Duodenal mucosa (tissue), 2 donors: ENCODE results near the gene HOOK2.
A peak's percentile ranks its signal among the peaks of the same experiment; 100 is the strongest.
"Not testable (repeated sequence)": the region's sequence is repeated elsewhere in the genome, so short reads cannot be mapped to it uniquely, and the experiment has no call there.

Source experiments
- H3K27ac ChIP-seq: one replicate; pipeline ENCODE4 v1.7.0; 2013; ENCODE audit warnings: low read depth, low read length
- H3K27me3 ChIP-seq, 2 donors: one replicate each; pipeline ENCODE4 v1.7.0; 2013; ENCODE audit warnings: low read length in 2 of 2, control low read depth in 1 of 2; ENCODE audit not compliant: insufficient read depth in 2 of 2, control insufficient read depth in 1 of 2
- H3K36me3 ChIP-seq, 2 donors: one replicate each; pipeline ENCODE4 v1.7.0; 2013; ENCODE audit warnings: low read length in 2 of 2, control low read depth in 1 of 2; ENCODE audit not compliant: insufficient read depth in 2 of 2, control insufficient read depth in 1 of 2
- H3K4me1 ChIP-seq, 2 donors: one replicate each; pipeline ENCODE4 v1.7.0; 2013; ENCODE audit warnings: low read length in 2 of 2, control low read depth in 1 of 2; ENCODE audit not compliant: insufficient read depth in 2 of 2, control insufficient read depth in 1 of 2
- H3K4me3 ChIP-seq, 2 donors: one replicate each; pipeline ENCODE4 v1.7.0; 2013; ENCODE audit warnings: low read length in 2 of 2, low read depth in 1 of 2
- H3K9ac ChIP-seq, 2 donors: one replicate each; pipeline ENCODE4 v1.7.0; 2013; ENCODE audit warnings: low read length in 2 of 2, low read depth in 1 of 2
- H3K9me3 ChIP-seq, 2 donors: one replicate each; pipeline ENCODE4 v1.7.0; 2013; ENCODE audit warnings: low read length in 2 of 2, control low read depth in 1 of 2; ENCODE audit not compliant: control insufficient read depth in 1 of 2

HOOK2 gene

DNA sequence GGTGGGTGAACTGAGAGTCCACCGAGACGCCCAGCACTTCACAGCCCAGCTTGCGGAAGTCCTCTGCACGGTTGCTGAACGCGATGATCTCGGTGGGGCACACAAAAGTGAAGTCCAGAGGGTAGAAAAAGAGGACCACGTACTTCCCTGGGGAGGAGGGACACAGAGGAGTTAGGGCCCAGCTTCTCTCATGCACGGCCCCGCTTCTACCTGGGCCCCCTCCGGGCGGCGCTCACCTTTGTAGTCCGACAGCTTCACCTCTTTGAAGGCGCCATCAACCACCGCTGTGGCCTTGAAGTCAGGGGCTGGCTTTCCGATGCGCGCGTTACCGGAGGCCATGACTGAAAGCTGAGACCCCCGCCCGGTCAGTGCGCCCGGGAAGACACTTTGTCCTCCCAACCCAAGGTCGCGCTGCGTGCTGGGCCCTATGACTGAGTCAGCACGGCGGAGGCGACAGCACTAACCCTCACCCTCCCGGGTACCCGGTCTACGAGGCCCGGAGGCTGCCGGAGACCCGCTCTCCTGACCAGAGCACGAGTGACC is 25.6 kb upstream of the HOOK2 start:
- Histone ChIP-seq H3K4me3 (peak overlapping the region; percentile 90 to 98), H3K4me1 (peaks cover 21 to 30% of the 10 kb centered on the region in 2 donors)

DNA sequence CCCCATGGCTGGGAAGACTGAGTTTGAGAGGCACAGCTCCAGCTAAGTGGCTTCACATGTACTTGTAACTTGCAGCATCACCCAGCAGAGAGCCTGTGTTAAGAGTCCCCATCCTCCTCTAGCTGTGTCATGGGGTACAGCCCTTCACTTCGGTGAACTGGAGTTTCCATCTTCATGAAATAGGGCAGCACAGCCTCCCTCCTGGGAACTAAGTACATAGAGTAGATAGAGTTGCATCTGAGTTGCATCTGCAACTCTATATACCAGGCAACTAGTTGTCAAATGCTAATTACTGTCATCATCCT is 25.1 kb upstream of the HOOK2 start:
- Histone ChIP-seq H3K4me3 (peak overlapping the region; percentile 90 to 98), H3K27me3 (no peaks in the 10 kb centered on the region), H3K9ac (peak overlapping the region; percentile 94 to 97), H3K36me3 (peaks cover 7 to 14% of the 10 kb centered on the region in 2 donors), H3K9me3 (no peaks in the 10 kb centered on the region), H3K4me1 (peaks cover 24 to 34% of the 10 kb centered on the region in 2 donors), H3K27ac (no peak overlapping the region)

More for the DNA sequence above, 25.6 kb upstream of the HOOK2 start:
- H3K27ac ChIP-seq: peak overlapping the region; percentile 62
- peak overlapping the region; percentile 94 to 97 for H3K9ac ChIP-seq
- peaks cover 7 to 14% of the 10 kb centered on the region in 2 donors for H3K36me3 ChIP-seq
- no peaks in the 10 kb centered on the region for H3K27me3 ChIP-seq
- H3K9me3 ChIP-seq: no peaks in the 10 kb centered on the region

DNA sequence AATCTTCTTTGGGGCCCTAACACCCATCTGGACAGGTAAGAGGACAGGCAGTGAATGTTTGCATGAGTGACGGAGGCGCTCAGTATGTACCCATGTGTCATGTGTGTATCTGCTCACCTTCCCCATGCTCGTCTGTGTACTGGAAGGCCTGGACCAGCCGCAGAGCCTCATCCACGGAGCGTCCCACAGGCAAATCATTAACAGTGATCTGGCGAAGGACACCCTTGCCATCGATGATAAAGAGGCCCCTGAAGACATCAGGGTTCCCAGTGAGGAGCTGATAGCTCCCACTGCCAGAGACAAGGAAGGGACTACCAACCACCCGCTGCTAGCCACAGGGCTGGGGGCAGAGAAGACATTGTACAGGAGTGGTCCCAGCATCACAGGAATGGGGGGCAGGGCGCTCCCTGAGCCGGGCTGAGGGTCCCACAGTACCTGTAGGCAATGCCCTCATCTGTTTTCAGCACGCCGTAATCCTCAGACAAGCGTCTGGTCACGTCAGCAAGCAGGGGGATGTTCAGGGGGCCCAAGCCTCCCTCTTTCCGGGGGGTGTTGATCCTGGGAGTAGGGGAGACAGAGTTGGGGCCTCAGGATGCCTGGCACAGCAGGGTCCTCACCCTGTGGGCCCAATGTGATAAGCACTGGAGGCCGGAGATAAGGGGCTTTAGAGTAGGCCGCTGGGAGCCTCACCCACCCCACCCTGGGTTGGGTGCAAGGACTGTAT is 24.6 kb upstream of the HOOK2 start:
- H3K4me1 ChIP-seq: peaks cover 24 to 34% of the 10 kb centered on the region in 2 donors
- H3K4me3 ChIP-seq: peak overlapping the region; percentile 90 to 98
- no peaks in the 10 kb centered on the region for H3K27me3 ChIP-seq
- H3K27ac ChIP-seq: no peak overlapping the region
- H3K9ac ChIP-seq: no peak overlapping the region
- H3K9me3 ChIP-seq: no peaks in the 10 kb centered on the region
- peaks cover 7 to 14% of the 10 kb centered on the region in 2 donors for H3K36me3 ChIP-seq

DNA sequence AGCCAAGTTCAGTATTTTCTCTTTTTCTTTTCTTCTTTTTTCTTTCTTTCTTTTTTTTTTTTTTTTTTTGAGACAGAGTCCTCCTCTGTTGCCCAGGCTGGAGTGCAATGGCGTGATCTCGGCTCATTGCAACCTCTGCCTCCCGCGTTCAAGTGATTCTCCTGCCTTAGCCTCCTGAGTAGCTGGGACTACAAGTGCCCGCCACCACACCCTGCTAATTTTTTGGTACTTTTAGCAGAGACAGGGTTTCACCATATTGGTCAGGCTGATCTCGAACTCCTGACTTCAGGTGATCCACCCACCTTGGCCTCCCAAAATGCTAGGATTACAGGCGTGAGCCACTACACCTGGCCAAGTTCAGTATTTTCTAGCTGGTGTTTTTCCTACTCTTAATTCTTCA is 22.3 kb upstream of the HOOK2 start:
- H3K27me3 ChIP-seq, H3K4me3 ChIP-seq, H3K27ac ChIP-seq, H3K9me3 ChIP-seq, H3K9ac ChIP-seq: not testable (repeated sequence)
- H3K4me1 ChIP-seq: peaks cover 30 to 42% of the 10 kb centered on the region in 2 donors
- peaks cover 7 to 14% of the 10 kb centered on the region in 2 donors for H3K36me3 ChIP-seq

DNA sequence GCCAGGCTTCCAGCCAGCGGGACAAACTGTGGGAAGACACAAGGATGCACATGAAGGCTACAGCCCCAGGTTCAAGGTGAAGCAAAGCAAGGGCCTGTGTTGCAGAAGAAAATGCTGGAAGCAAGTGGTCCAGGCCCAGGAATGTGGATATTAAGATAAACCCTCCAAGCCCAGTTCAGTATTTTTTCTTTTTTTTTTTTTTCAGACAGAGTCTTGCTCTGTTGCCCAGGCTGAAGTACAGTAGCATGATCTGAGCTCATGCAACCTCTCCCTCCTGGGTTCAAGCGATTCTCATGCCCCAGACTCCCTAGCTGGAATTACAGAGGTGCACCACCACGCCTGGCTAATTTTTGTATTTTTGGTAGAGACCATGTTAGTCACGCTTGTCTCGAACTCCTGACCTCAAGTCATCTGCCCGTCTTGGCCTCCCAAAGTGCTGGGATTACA is 21.8 kb upstream of the HOOK2 start:
- peaks cover 7 to 14% of the 10 kb centered on the region in 2 donors for H3K36me3 ChIP-seq
- no peak overlapping the region for H3K4me3 ChIP-seq
- H3K27ac ChIP-seq: no peak overlapping the region
- no peak overlapping the region for H3K9ac ChIP-seq
- H3K9me3 ChIP-seq: no peaks in the 10 kb centered on the region
- peaks cover 25 to 38% of the 10 kb centered on the region in 2 donors for H3K4me1 ChIP-seq
- no peaks in the 10 kb centered on the region for H3K27me3 ChIP-seq

DNA sequence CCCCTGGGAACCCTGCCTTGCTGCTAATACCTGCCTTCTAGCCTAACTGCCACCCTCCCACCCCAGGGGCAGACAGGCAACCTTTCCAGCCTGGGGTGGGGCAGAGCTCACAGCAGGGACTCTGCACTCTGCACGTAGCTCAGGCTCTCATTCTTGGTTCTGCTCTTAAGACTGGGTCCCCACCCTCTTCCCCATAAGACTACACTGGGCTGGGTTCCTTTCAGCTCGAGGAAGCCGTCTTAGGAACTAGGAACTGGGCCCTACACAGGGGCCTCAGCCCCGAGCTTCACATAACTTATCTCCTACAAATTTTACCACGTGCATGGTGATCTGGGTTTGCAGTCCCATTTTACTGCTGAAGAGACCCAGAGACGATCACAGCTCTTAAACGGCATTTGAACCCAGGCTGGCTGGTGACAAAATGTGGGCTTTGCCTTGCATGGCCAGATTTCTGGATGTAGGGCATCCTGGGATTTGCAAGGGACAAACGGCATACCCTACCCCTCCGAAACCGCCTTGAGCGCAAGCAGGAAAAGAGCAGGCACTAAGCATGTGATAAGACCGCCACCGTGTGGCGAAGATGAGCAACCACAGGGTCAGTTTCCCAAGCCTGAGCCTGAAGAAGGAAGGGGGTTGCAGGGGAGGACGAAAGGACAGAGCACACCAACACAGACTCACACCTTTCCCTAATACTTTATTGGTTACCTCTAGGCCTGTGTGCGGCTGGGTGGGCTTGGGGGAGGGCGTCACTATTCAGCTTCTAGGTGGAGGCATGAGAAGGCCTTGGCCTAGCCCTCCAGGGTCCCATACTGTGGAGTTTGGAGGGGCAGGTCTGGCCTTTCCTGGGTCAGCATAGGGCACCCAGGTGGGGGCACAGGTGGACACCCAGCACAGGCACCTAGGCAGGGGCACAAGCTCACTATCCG is 21.1 kb upstream of the HOOK2 start:
- peaks cover 7 to 14% of the 10 kb centered on the region in 2 donors for H3K36me3 ChIP-seq
- peaks cover 24 to 34% of the 10 kb centered on the region in 2 donors for H3K4me1 ChIP-seq
- H3K9me3 ChIP-seq: no peaks in the 10 kb centered on the region
- peak overlapping the region; percentile 67 for H3K27ac ChIP-seq
- H3K27me3 ChIP-seq: no peaks in the 10 kb centered on the region
- H3K4me3 ChIP-seq: peak overlapping the region; percentile 37 to 55
- peak overlapping the region; percentile 61 to 71 for H3K9ac ChIP-seq

DNA sequence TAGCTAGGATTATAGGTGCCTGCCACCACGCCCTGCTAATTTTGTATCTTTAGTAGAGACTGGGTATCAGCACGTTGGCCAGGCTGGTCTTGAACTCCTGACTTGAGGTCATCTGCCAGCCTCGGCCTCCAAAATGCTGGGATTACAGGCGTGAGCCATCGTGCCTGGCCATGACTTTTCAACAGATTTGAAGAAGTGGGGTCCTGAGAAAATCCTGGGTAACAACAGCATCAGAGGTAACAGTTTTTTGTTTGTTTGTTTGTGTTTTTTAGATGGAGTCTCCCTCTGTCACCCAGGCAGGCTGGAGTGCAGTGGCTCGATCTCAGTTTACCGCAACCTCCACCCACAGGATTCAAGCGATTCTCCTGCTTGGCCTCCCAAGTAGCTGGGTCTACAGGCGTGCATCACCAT is 19.6 kb upstream of the HOOK2 start:
- peaks cover 7 to 9% of the 10 kb centered on the region in 2 donors for H3K36me3 ChIP-seq
- H3K4me1 ChIP-seq: peaks cover 24 to 28% of the 10 kb centered on the region in 2 donors
- no peak overlapping the region for H3K9ac ChIP-seq
- H3K9me3 ChIP-seq: no peaks in the 10 kb centered on the region
- H3K4me3 ChIP-seq: no peak overlapping the region
- no peak overlapping the region for H3K27ac ChIP-seq
- no peaks in the 10 kb centered on the region for H3K27me3 ChIP-seq

DNA sequence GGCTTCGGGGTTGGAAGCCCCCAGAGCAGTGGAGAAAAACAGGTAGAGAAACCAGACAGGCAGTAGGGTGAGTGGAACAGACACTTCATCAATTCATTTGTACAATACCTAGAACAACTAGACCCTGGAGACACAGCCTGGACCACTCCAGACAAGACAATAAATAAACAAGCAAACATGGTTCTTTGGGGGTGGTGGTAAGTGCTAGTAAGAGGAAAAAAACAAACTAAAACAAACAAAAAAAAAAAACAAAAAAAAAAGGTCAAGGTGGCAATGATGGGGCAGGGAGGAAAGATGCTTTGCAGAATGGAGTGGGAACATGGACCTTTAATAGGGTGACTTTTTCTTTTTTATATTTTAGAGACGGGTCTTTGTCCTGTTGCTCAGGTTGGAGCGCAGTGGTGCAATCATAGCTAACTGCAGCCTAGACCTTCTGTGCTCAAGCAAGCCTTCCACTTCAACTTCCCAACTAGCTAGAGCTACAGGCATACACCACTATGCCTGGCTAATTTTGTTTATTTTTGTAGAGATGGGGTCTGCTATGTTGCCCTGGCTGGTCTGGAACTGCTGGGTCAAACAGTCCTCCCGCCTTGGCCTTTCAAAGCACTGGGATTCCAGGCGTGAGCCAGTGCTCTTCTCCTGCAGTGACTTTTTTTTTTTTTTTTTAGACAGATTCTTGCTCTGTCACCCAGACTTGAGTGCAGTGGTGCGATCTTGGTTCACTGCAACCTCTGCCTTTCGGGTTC is 19.0 kb upstream of the HOOK2 start:
- Histone ChIP-seq H3K27ac (peak overlapping the region; percentile 100), H3K27me3 (no peaks in the 10 kb centered on the region), H3K4me1 (peaks cover 24 to 26% of the 10 kb centered on the region in 2 donors), H3K9ac (peak overlapping the region; percentile 99 to 100), H3K9me3 (no peaks in the 10 kb centered on the region), H3K36me3 (peaks cover under 1 to 3% of the 10 kb centered on the region in 2 donors), H3K4me3 (peak overlapping the region; percentile 61 to 95)

DNA sequence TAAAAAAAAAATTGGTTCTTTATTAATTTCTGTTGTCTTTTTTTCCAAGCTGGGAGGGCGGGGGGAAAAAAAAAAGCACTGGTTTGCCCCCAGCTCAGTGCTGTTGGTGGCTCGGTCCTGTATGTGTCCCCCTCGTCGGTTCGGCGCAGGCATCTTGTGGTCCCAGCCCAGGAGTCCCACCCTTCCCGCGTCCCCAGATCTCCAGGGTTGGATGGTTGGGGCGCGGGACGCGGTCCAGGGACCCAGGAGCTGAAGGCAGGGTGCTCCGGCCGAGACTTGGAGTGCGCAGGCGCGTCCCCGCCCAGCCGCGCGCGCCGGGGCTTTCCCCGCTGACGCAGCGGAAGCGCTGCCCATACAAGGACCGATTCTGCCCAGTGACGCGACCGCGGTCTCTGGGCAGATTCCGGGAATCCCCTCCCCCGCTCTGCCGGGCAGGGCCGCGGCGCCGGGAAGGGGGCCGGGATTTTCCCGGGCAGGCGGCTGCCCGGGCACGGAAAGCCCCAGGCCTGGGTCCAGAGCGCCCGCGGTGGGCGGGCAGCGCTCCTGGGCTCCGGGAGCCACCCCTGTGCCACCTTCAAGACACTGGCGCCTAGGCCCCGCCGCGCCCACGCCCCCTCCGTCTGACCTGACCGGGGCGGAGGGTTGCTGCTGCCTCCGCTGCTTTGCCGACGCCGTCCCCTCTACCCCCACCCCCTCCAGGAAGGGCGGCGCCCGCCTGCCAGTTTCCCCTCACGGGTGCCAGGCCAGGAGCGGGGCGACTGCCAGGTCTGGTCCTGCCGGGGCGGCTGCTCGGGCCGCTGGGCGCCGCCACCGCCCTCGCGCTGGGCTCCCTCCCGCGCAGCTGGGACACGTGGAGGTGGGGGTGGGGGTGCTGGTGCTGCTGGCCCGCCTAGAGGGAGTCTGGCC is 18.2 kb upstream of the HOOK2 start:
- H3K27ac ChIP-seq: peak overlapping the region; percentile 100
- H3K4me3 ChIP-seq: peak overlapping the region; percentile 91 to 95
- H3K9me3 ChIP-seq: no peaks in the 10 kb centered on the region
- peaks cover 32 to 34% of the 10 kb centered on the region in 2 donors for H3K4me1 ChIP-seq
- H3K36me3 ChIP-seq: no peaks in the 10 kb centered on the region
- H3K27me3 ChIP-seq: no peaks in the 10 kb centered on the region
- H3K9ac ChIP-seq: peak overlapping the region; percentile 99 to 100
